Stimulated activated CD4-positive, alpha-beta T cell treated with anti-CD3 and anti-CD28 coated beads, Interleukin-1b, Interleukin-23, amount 100 ng/mL, for 24 hours (primary cell): ENCODE results near the gene CLSTN2.

Source experiments
- DNase-seq, 4 experiments: peaks; one replicate each; pipeline ENCODE4 v3.0.0-alpha.2; 2020; ENCODE audit warnings: low read depth in 4 of 4, low spot score in 1 of 4

The CLSTN2 gene

DNA sequence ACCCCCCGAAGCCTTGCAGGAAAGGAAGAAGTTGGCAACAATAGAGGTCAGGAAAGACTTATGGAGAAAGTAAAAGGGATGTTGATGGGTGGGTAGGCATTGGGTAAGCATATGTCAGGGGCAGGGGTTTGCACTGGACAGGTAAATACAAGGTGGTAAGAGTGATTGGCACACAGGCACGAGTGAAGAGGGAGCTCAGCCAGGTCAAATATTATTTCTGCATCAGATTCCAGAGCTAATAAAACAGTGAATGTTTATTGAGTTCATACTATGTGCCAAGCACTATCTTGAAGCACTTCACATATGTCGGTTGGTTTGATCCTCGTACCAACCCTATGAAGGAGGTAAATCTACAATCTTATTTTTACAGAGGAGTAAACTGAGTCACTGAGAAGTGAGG is 6.6 kb downstream of the CLSTN2 start:
- no peak for DNase-seq

DNA sequence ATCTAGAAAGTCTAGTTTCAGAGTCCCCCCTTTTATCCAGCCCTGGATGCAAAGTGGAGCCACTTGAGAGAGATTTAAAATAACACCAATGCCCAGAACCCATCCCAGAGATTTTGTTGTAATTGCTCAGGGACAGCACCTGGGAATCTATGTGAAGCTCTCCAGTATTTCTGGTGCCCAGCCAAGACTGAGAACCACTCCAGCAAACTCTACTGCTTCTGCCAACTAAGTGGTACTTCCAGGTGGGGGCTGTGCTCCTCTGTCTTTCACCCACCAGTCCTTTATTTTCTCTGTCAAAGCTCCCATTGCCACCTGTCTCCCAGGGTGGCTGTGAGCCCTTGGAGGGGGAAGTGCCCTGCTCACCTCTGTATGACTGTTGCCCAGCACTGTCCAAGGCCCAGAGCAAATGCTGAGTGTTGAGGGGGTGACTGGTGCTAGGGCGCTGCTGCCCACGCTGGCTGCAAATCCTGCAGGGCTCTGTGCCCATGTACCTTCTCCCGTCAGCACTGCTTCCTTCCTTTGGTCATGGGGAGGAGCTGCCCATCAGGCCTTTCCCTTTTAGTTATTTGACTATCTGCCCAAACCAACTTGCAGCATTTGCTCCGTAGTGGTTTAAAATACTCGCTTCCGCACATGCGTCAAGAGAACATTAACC is 9.4 kb downstream of the CLSTN2 start:
- DNase-seq, result no peak

DNA sequence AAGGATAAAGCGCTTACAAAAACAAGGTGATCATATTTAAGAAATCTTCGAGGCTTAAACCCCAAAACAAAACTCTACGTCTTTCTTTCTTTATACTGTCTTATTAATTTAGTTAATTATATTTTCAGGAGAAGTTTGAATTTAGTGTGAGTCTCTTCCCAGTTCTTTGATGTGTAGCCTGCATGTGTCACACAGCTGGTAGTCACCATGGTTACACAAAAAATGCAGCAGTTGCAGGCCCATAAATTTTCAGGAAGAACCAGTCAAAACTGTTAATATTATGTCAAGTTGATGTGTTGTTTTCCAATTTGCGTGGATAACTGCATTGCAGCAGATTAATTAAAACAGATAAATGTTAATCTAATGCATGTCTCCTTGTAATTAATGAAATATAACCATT is 10.4 kb downstream of the CLSTN2 start:
- no peak for DNase-seq

DNA sequence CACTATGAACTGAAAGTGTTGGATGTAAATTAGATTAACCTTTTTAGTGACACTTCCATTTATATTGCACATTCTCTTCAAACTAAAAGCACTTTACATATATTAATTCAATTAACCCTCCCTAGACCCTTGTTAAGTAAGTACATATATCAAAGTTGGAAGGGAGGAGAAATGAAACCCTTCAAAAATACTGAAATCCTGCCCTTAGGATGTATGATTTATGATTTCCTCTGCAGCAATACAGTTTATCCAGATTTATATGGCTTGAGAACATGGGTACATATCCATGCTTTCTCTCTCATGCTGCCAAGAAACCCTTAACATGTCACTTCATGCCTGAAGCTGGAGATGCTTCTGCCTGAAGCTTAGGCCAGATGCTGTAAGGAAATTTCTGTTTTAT is 11.0 kb downstream of the CLSTN2 start:
- no peak for DNase-seq

DNA sequence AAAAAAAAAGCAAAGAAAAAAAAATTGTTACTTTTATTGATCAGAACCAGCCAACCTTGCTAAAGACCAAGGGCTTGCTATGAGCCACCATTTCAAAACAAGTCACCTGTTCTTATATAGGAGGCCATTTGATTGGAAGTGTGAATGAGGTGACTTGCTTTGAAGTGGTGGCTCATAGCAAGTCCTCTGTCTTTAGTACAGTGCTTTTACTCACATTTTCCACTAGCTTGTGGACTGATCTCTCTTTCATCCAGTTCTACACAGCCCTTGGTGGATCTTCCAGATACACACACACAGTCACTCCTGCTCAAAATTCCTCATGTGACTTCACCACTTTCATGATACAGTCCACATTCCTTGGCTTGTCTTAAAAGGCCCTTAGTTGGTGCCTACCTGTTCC is 13.5 kb downstream of the CLSTN2 start:
- no peak for DNase-seq

DNA sequence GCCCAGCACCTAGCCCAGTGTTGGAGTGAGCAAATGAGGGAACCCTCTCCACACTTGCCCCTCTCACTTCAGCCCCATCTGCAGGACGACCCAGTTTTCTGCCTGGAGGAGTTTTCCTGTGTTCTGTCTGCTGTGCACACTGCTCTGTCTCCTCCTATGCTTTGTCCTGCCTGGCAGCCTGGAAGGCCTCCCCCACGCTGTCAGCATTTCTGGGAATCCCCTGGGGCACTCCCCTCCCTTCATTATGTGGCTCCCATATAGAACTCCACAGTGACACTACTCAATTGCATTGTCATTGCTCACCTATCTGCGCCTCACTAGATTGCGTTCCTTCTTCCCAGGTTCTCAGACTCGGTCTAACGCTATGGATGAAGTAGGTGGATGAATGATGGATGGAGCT is 13.9 kb downstream of the CLSTN2 start:
- no peak for DNase-seq

DNA sequence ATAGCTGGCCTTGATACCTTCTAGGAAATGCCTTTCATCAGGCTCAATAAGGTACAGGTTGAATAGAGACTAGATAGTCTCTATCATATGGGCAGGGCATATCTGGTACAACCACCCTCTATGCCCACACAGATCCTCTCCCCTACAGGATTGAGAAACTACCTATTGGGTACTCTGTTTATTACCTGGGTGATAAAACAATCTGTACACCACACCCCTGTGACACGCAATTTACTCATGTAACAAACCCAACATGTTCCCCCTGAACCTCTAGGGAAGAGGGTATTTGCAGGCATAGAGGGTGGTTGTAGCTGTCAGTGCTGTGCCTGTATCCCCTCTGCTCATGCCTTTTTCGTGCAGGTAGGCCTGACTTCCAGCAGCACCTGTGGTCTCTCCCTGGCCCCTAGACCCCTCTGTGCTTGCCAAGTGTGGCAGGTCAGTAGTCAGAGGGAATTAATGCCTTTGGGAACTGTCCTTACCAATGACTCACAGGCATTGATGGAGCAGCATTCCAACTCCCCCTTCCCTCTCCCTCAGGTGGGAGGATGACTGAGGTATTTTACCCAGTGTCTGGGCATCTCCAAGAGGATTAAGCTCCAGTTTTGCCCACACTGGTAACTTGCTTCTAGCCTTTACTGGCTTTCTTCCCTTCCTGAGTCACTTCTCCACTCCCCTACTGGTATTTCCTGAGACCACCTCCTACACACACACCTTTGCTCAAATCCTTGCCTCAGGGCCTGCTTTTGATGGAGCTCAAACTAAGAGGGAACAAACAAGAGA is 18.3 kb downstream of the CLSTN2 start:
- no peak for DNase-seq

DNA sequence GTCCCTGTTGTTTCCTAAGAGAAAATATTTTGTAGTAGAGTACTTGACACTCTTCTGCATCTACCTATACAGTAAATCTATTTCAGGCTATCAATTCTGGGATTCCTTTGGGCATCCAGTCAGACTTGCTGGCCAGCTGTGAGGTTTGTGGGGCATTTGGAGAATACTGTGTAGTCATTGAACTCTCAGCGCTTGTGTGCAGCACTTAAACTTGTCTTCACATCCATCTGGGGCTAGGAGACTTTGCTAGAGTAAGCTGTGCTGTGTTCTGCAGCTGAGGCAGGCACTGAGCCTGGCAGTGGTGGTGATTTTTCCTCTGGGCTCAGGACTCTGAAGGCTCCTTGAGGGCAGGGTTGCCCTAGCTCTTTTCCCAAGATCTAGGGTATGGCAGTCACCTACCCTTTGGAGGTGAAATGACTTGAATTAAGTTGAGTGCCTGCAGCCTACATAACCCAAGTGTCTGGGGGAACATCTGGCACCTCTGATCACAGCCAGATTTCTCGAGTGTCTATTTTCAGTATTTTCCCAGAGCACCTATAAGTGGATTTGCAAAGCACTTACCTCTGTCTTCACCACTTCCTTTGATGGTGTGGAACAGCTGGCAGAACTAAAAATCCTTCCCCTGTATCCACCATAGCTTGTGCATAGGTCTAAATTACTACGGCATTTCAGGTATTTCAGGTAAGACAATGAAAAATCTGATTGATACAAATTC is 19.3 kb downstream of the CLSTN2 start:
- no peak for DNase-seq

DNA sequence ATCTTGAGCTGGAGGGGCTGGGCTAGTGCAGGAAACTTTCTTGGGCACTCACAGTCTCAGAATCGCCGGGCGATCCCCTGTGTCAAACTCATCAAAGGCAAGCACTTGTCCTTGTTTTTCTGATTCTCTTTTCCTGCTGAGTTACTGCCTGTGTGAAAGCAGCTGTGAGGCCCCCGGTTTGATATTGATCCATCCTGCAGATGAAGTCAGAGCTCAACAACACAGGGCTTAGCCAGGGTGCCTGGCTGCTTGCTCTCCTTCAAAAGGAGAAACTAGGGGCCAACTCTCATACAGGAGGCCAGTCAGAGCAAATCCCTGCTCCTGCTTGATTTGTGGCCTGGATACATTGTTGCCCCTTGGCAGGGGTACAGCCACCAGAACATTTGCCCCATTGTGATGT is 22.9 kb downstream of the CLSTN2 start:
- DNase-seq, result no peak

DNA sequence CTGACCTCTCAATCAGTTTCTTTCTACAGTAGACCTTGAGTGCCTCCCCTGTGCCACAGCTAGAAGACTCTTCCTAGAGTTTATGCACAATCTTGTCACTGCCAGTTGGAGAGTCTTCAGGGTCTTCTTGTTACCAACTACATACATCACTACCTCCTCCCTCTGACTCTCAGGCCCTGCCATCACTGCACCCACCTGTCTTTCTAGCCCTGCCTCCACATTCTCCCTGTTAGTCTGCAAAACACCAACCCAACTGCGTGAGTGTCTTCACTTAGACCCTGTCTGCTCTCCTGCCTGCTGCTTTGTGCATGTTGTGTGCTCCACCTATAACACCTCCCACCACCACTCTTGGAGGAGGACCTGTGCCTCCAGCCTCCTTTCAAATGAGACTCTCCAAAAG is 34.4 kb downstream of the CLSTN2 start:
- no peak for DNase-seq

DNA sequence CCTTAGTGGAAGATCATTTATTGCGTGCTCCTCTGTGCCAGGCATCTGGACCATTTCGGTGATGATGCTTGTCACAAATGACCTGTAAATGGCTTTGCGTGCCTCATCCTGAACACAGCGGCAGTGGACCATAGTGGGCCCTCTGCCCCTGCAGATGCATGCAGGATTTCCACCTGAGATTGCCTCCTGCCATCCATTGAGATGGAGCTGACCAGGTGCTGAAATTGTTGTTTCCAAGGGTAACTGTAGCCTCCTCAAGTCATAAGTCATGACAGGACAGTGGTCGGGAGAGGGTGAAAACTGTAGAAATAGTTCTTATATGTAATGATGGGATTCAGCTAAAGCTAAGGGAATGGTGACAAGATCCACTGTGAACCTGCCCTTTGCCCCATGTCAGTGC is 35.5 kb downstream of the CLSTN2 start:
- DNase-seq, result no peak

DNA sequence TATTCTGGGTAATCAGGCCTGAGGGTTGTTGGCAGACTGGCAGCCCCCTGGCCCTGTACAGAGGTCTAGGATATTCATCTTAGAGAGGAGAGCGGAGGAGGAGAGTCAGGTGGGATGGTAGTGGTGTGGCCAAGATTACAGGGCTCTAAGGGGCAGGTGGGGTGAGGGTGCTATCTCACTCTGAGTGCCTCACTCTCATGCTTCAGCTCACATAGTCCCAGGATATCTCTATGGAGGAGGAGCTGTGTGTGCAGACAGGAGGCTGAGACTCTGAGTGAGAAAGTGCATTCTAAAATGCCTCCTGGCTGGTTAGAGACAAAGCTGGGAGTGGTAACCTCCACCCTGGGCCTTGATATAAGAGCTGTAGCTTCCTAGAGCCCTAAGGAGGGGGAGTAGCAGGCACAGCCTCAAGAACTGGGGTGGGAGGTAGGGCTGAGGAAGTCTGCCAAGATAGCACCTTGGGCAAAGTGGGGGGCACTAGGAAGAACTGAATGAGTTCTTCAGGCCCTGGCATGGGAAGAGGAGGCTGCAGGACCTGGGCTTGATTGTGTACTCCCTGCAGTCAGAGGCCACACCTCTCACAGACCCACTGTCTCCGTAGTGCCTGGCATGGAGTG is 39.9 kb downstream of the CLSTN2 start:
- DNase-seq, result no peak

DNA sequence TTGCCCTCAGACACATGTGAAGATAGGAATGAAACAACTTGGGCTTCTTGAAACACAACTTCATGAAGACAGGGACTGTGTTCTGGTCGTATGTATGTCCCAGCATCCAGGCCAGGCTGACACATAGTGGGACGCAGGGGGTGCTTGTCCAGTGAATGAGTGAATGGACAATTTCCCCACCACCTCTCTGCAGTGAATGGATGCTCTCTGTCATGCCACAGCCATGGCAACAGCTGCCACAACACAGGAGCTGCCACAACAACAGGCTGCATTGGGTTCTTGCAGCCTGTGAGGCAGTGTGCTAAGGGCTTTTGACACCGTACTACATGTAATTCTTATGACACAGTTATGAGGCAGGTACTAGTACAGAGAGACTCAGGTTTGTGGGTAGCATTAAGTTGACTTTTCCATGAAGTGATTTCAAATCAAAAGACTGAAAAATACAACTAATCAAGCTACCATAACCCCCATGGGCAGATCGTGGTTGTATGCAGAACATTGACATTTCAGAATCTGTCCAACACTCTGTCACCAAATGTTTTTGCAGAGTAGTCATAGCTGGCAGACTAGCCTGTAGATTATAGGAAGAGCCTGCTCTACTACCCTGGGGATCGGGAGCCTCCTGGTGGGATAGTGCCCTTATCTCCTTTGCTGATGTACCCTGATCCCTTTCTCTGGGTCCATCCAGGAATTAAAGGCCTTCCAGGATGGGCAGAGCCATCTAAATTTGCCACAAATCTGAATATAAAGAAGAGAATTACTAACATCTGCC is 40.8 kb downstream of the CLSTN2 start:
- DNase-seq, result no peak

DNA sequence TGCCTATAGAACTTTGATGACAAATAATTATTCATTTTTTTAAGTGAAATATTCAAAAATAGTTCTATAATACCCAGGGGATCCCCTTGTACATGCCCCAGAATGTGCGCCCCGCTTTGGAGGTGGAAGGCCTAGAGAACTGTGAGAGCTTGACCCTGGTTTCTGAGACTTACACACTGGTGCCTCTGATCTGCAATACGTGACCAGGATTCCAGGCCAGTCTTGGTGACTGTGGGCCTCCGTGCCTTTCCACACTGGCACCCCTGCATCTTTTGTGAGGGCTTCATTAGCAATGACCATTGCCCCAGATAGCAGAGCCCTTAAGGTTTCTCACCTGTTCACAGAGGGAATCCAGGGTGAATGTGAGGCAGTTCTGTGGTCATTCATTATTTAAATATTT is 44.0 kb downstream of the CLSTN2 start:
- DNase-seq, result no peak

DNA sequence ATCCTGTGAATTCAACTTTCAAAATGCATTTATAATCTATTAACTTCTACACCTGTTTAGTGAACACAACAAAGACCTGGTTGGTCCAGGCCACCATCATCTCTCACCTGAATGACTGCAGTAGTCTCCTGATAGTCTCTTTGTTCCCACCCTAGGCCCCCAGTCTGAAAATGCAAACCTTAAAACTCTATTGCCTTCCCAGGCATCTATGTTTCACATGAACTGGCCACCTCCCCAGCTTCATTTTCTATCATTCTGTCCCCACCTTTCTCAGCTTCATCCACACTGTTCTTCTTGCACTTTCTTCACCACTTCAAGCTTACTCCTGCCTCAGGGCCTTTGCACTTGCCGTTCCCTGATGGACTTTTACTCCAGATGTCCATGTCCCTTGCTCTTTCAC is 45.0 kb downstream of the CLSTN2 start:
- DNase-seq, result no peak

DNA sequence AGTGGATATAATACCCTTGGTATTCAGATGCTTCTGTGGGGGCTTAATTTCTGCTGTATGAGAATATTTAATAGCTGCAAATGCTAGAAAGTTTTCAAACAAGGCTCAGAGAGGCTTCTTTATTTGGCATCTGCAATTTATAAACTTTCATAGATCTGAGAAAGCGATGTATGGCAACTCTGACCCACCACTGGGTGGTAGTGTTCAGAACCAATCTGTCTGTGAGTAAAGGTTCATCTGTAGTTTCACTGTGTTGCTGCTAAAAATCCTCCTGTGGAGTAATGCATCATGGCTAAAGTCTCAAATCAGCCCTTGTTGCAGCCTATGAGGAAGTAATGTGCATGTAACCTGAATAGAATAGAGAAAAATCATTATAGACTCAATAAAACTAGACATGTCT is 47.4 kb downstream of the CLSTN2 start:
- DNase-seq, result no peak

DNA sequence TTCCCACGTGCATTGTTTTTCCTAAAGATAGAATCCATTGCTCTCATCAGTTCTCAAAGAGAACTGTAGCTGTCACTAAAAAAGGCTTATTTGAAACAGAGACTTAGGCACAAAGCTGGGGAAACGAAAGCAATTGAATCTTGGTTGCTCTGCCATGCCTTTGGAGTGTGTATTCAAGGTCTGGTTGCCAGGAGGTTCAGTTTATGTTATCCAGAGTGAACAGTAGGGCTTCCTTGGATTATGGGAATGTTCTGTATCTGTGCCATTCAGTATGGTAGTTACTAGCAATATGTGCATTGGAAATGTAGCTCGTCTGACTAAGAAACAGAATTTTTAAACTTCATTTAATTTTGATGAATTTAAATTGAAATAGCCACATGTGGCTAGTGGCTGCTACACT is 50.6 kb downstream of the CLSTN2 start:
- DNase-seq, result no peak

DNA sequence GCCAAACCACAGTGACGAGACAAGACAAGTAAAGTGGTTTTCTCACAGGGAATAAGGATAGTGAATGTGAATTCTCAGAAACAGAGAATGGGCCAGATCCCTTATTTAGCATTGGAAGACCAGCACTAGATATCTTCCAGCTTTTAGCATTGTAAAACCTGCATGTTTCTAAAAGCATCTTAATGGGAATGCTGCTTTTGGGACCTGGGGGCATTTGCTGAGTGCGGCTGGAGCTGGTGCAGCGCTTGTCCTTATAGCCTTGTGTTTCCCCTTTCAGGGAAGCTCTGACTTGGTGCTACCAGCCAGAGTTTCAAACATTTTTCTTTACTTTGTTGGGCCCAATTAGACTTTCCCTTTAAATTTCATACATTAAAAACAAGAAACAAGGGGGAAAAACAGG is 52.9 kb downstream of the CLSTN2 start:
- no peak for DNase-seq

DNA sequence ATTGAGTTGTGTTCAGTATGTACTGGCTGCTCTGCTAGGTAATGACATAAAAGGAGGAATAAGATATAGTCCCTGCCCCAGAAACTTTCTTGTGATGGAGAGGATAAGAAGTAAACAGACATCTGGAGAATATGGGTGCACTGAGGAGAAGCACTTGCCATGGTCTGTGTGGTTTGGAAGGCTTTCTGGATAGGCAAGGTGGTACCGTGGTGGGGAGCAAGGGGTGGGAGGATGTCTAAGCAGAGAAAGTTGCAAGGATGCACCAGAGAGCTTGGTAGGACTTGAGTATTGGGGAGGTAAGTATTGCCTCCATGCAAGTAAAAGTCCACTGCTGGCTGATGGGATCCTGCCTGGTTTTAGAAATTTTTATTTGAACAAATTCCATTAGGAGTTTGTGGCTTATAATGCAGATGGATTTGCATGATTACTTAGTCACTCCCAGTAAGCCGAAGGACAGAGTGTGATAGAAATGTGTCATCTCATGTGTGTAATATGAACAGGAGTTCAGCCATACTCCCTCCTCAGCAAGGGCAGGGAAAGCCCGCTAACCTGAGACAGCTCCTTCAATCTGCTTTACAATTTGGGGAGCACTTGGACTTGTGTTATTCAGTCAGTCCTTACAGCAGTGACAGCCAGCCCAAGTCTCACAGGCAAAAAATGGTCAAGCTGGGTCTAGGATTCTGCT is 53.6 kb downstream of the CLSTN2 start:
- DNase-seq, result no peak

DNA sequence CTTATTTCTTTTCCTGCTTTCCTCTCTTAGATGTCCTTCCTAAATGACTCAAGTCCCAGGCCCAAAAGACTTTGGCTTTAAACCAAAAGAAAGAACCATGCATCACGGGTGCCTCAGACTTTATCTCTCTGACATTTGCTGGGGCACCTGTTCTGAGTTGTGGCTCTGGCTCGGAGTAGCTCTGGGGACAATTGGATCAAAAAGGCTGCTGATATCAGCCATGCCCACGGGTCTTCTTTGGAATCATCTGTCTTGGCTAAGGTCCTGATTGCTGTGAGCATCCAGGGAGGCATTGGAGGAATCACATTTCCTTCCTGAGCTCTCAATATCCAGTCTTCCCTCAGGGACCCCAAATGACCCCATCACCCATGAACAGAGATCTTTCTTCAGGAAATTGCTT is 59.9 kb downstream of the CLSTN2 start:
- no peak for DNase-seq

DNA sequence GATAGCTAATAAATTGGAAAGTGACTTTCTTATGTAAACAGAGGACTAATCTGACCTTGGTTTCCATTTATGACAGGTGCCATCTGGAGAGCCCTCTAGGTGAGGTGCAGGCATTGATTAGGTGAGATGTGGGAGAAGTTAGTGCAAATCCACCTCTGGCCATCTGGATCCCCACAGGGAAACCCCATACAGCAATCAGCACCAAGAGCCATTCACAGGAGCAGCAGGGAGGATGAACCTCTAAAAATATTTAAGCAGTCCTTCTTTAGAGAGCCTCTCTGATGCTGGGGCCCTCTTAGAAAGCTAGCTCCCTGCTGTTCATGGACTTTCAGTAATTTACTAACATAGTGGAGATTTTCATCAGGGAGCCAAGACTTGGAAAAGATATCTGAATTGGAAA is 69.3 kb downstream of the CLSTN2 start:
- DNase-seq, result no peak
